ENCODE results near the gene CCR9.

CCR9 gene

DNA sequence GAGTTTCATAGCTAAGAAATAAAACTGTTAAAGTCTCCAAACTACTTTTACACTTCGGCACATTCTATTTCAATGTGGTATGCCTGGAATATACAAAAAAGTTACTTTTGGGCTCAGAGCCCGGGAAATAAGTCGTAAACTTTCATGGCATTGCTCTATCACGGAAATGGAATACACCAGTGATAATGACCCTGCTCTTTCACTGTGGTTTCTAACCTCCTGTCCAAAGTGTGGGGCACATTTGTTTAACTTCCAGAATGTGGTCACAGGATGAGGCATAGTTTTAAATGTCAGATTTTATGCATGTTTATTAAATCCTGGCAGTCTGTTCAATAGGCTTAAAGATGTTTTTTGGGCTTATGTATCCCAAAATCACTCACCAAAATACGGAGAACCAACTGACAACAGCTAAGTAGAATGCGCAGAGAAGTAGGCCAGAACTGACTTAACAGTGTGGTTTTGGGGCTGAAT is 62.0 kb downstream of the CCR9 start:
- ATAC-seq: no peak
- Mint-ChIP-seq H3K27ac (no peak overlapping the region), H3K27me3 (no peaks in the 10 kb centered on the region), H3K36me3 (peaks cover 67% of the 10 kb centered on the region), H3K9me3 (no peaks in the 10 kb centered on the region), H3K4me1 (no peaks in the 10 kb centered on the region), H3K4me3 (no peak overlapping the region)

DNA sequence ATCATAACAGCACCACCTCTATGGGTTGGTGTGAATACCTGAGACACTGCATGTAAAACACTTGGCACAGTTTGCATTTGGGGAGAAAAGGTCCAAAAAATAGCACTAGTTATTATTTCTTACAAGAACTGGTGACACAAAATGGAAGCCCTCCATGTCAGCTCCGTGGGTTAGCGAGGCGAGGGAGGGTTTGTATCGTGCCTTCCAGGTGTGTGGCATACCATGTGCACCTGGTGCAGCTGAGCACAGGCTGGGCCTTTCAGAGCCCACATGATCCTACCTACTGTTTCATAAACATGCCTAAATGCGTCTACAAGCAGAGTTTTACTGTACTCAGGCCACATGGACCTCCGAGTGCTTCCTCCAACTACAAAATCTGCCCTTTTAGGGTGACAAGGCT is 62.5 kb downstream of the CCR9 start:
- Mint-ChIP-seq H3K27ac (no peak overlapping the region), H3K9me3 (no peaks in the 10 kb centered on the region), H3K4me3 (no peak overlapping the region)

GRCh38 chr3:45949432-45949831 is 63.1 kb downstream of the CCR9 start:
- H3K4me3 Mint-ChIP-seq: no peak overlapping the region
- H3K36me3 Mint-ChIP-seq: peaks cover 74% of the 10 kb centered on the region
- no peaks in the 10 kb centered on the region for H3K9me3 Mint-ChIP-seq
- H3K27ac Mint-ChIP-seq: no peak overlapping the region
- H3K4me1 Mint-ChIP-seq: no peaks in the 10 kb centered on the region
- H3K27me3 Mint-ChIP-seq: no peaks in the 10 kb centered on the region
- no peak for ATAC-seq

More for the DNA sequence above, 62.5 kb downstream of the CCR9 start:
- Mint-ChIP-seq H3K4me1 (no peaks in the 10 kb centered on the region), H3K36me3 (peaks cover 69% of the 10 kb centered on the region), H3K27me3 (no peaks in the 10 kb centered on the region)
- ATAC-seq: no peak

- no peak overlapping the region for H3K27ac Mint-ChIP-seq
- no peak for ATAC-seq
- no peaks in the 10 kb centered on the region for H3K27me3 Mint-ChIP-seq
- no peak overlapping the region for H3K4me3 Mint-ChIP-seq
- H3K36me3 Mint-ChIP-seq: peaks cover 79% of the 10 kb centered on the region
- H3K9me3 Mint-ChIP-seq: no peaks in the 10 kb centered on the region
- no peaks in the 10 kb centered on the region for H3K4me1 Mint-ChIP-seq
These were observed 63.8 kb downstream of the CCR9 start for GRCh38 chr3:45950131-45950530.

GRCh38 chr3:45950686-45951600 is 64.6 kb downstream of the CCR9 start:
- Mint-ChIP-seq H3K9me3 (no peaks in the 10 kb centered on the region), H3K4me1 (no peaks in the 10 kb centered on the region), H3K4me3 (no peak overlapping the region), H3K27ac (no peak overlapping the region), H3K27me3 (no peaks in the 10 kb centered on the region), H3K36me3 (peaks cover 79% of the 10 kb centered on the region)
- ATAC-seq: no peak

DNA sequence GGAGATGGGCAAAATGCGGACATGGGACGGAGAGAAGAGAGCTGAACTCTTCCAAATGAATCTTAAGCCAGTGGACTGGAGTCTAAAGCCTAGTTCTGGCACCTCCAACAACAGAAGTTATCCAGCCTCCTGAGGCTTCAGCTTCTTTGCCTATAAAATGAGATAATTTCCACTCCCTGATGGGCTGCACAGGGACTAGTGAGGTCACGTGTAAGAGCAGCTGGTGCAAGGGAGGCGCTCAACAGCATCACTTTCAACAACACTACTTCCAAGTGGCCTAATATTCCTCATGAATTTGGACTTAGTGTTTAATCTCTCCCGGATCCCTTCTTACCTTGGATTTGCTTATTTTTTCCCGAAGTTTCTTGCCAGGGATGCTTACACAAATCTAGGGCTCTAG is 65.6 kb downstream of the CCR9 start:
- Mint-ChIP-seq H3K27ac (no peak overlapping the region), H3K4me1 (no peaks in the 10 kb centered on the region)
- ATAC-seq: no peak

GRCh38 chr3:45952456-45952855 is 66.1 kb downstream of the CCR9 start:
- H3K4me3 Mint-ChIP-seq: no peak overlapping the region
- no peaks in the 10 kb centered on the region for H3K9me3 Mint-ChIP-seq
- H3K27ac Mint-ChIP-seq: no peak overlapping the region
- no peak for ATAC-seq
- H3K27me3 Mint-ChIP-seq: no peaks in the 10 kb centered on the region
- H3K4me1 Mint-ChIP-seq: no peaks in the 10 kb centered on the region
- H3K36me3 Mint-ChIP-seq: peaks cover 67% of the 10 kb centered on the region

More for the DNA sequence above, 65.6 kb downstream of the CCR9 start:
- H3K4me3 Mint-ChIP-seq: no peak overlapping the region
- H3K36me3 Mint-ChIP-seq: peaks cover 69% of the 10 kb centered on the region
- H3K27me3 Mint-ChIP-seq: no peaks in the 10 kb centered on the region
- H3K9me3 Mint-ChIP-seq: no peaks in the 10 kb centered on the region
